WTC11 (cell line): ENCODE measurements around the gene CBX6. TPM values are rescaled to one million over a fixed set of nuclear protein-coding genes. Genes with fewer than 3 reads are reported as not detected.

Source experiments
- ATAC-seq: fragments of 200-7000 bp; cut with Tn5 transposase; 2 replicates; pipeline ENCODE4 v1.10.0; 2021; ENCODE audit warnings: mild to moderate bottlenecking, moderate library complexity
- CTCF ChIA-PET: fragments of 300-600 bp; sonication (Branson Sonifier 250); formaldehyde crosslinking; loops from one replicate; lab custom pipeline; 2021; ENCODE audit warnings: antibody characterized with exemption; lab: Charles Lee
- POLR2A ChIA-PET: fragments of 350-600 bp; sonication (Branson Sonifier 250); formaldehyde crosslinking; loops from one replicate; lab custom pipeline; 2021; ENCODE audit warnings: antibody characterized with exemption; lab: Charles Lee
- DNase-seq: peaks from one replicate; pipeline ENCODE4 v3.0.0; 2021; ENCODE audit warnings: low spot score
- H3K27ac Mint-ChIP-seq: 2 replicates; pipeline ENCODE4 v1.8.0; 2021; ENCODE audit warnings: mixed read lengths
- H3K27me3 Mint-ChIP-seq: 2 replicates; pipeline ENCODE4 v1.8.0; 2021; ENCODE audit warnings: low read depth, mild to moderate bottlenecking, moderate library complexity, mixed read lengths
- H3K36me3 Mint-ChIP-seq: 2 replicates; pipeline ENCODE4 v1.8.0; 2021; ENCODE audit warnings: mixed read lengths
- H3K4me1 Mint-ChIP-seq: 2 replicates; pipeline ENCODE4 v1.8.0; 2022; ENCODE audit warnings: mixed read lengths
- H3K4me3 Mint-ChIP-seq: 2 replicates; pipeline ENCODE4 v1.8.0; 2021; ENCODE audit warnings: mild to moderate bottlenecking, moderate library complexity, mixed read lengths
- H3K9me3 Mint-ChIP-seq: 2 replicates; pipeline ENCODE4 v1.8.0; 2021; ENCODE audit warnings: mixed read lengths
- ETV6 ChIP-seq: sonication (generic); formaldehyde crosslinking; IDR thresholded peaks from 2 replicates; pipeline ENCODE4 v1.8.1; 2022; ENCODE audit warnings: mild to moderate bottlenecking, missing genetic modification reagents
- IRF2 ChIP-seq: sonication (generic); formaldehyde crosslinking; IDR thresholded peaks from 2 replicates; pipeline ENCODE4 v1.8.0; 2022; ENCODE audit warnings: low read depth, missing genetic modification reagents, borderline replicate concordance
- KAT7 ChIP-seq: sonication (generic); formaldehyde crosslinking; IDR thresholded peaks from 2 replicates; pipeline ENCODE4 v1.8.1; 2023; ENCODE audit warnings: missing genetic modification reagents, mild to moderate bottlenecking, borderline replicate concordance
- MXD4 ChIP-seq: fragments of 250-450 bp; sonication (Bioruptor Pico); IDR thresholded peaks from 2 replicates; pipeline ENCODE4 v1.8.0; 2021; ENCODE audit warnings: mild to moderate bottlenecking, moderate library complexity, borderline replicate concordance
- NFE2L1 ChIP-seq: sonication (generic); formaldehyde crosslinking; IDR thresholded peaks from 2 replicates; pipeline ENCODE4 v1.8.1; 2023; ENCODE audit warnings: missing genetic modification reagents
- NR2C2 ChIP-seq: sonication (generic); formaldehyde crosslinking; IDR thresholded peaks from 2 replicates; pipeline ENCODE4 v1.8.0; 2022; ENCODE audit warnings: mild to moderate bottlenecking, missing genetic modification reagents
- SOX15 ChIP-seq: fragments of 250-450 bp; sonication (Bioruptor Pico); IDR thresholded peaks from 2 replicates; pipeline ENCODE4 v1.9.0; 2021; ENCODE audit warnings: mild to moderate bottlenecking
- TCF7 ChIP-seq: sonication (generic); formaldehyde crosslinking; IDR thresholded peaks from 2 replicates; pipeline ENCODE4 v1.8.0; 2022; ENCODE audit warnings: mild to moderate bottlenecking, low read depth, missing genetic modification reagents, moderate library complexity
- TEAD1 ChIP-seq: sonication (generic); formaldehyde crosslinking; IDR thresholded peaks from 2 replicates; pipeline ENCODE4 v1.8.0; 2022; ENCODE audit warnings: mild to moderate bottlenecking, missing genetic modification reagents
- TEAD4 ChIP-seq: sonication (generic); formaldehyde crosslinking; IDR thresholded peaks from 2 replicates; pipeline ENCODE4 v1.8.0; 2022; ENCODE audit warnings: mild to moderate bottlenecking, missing genetic modification reagents
- ZBTB21 ChIP-seq: sonication (generic); formaldehyde crosslinking; IDR thresholded peaks from 2 replicates; pipeline ENCODE4 v1.8.1; 2023; ENCODE audit warnings: mild to moderate bottlenecking, missing genetic modification reagents, borderline replicate concordance
- total RNA-seq: library from RNA; stranded (reverse); gene quantifications from 3 replicates; pipeline ENCODE4 v1.2.3, GENCODE V29; 2021
- TF ChIP-seq, protein P1 (sequence below): fragments of 250-450 bp; sonication (Bioruptor Pico); IDR thresholded peaks from 2 replicates; pipeline ENCODE4 v1.9.0; 2021; ENCODE audit warnings: mild to moderate bottlenecking
- TF ChIP-seq, protein P2 (sequence below): fragments of 200-600 bp; IDR thresholded peaks from 2 replicates; pipeline ENCODE4 v1.8.0; 2022; ENCODE audit warnings: antibody characterized with exemption
- TF ChIP-seq, protein P3 (sequence below): fragments of 250-450 bp; sonication (Bioruptor Pico); IDR thresholded peaks from 2 replicates; pipeline ENCODE4 v1.9.0; 2021; ENCODE audit warnings: mild to moderate bottlenecking, borderline replicate concordance
- TF ChIP-seq, protein P4 (sequence below): sonication (generic); formaldehyde crosslinking; IDR thresholded peaks from 2 replicates; pipeline ENCODE4 v1.8.0; 2023; ENCODE audit warnings: mild to moderate bottlenecking, missing genetic modification reagents
- TF ChIP-seq, protein P5 (sequence below): fragments of 250-450 bp; sonication (Bioruptor Pico); conservative IDR thresholded peaks from 2 replicates; pipeline ENCODE4 v1.9.0; 2021; ENCODE audit warnings: mild to moderate bottlenecking
- TF ChIP-seq, protein P6 (sequence below): sonication (generic); formaldehyde crosslinking; IDR thresholded peaks from 2 replicates; pipeline ENCODE4 v1.8.0; 2023; ENCODE audit warnings: missing genetic modification reagents

The CBX6 gene
- total RNA-seq, 1 experiment from 2014 or later: 27.0 TPM

DNA sequence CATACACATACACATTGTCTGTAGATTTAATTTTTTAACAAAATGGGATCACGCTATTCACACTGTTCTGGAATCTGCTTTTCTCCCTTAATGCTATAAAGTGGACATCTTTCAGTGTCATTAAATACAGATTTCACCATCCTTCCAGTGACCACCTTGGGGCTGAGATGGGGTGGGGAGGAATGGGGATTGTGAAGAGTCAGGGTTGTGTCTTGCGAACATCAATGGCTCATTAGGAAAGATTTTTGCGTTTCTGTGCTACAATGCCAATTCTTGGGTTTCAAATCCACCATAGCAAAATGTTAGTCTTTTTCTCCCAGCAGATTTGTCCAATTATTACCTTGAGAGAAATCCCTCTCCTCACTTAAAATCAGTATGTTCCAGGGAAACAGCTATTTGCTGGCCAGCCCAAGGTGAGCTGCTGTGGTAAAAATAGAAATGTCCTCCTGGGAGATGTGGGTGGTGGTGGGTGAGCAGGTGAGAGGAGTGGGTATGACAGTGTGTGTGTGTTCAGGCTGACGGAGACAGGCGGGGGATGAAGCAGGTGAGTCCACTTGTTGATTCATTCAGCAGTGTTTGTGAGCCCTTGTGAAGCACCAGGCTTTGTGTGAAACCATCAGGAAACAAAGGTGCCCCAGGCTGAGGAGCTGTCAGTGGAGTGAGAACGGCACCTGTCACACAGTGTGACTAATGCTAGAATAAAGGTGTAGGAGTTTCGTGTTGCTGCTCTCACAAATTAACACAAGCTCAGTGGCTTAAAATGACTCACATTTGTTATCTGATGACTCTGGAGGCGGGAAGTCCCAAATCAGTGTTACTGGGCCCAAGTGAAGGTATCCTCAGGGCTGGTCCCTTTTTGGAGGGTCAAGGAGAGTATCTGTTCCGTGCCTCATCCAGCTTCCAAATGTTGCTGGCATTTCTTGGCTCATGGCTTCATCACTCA, 1.7 kb upstream of the CBX6 start:
- Mint-ChIP-seq H3K9me3 (no peaks in the 10 kb centered on the region), H3K27me3 (peaks cover 13% of the 10 kb centered on the region), H3K36me3 (peaks cover 8% of the 10 kb centered on the region), H3K4me1 (peaks cover 46% of the 10 kb centered on the region), H3K4me3 (peak overlapping the region; percentile 93), H3K27ac (peak overlapping the region; percentile 51)
- ChIA-PET POLR2A (interaction anchor here (0.8 kb wide), 1 partner anchor 10 kb away, joined by 3 read pairs; no protein-coding TSS in a partner anchor), CTCF (interaction anchor here (0.6 to 2.0 kb wide), 3 partner anchors 105 to 340 kb away, joined by 3 to 7 read pairs (median 3); partner anchors contain the start of gene CBX7)
- DNase-seq (no peak), ATAC-seq (no peak)
- no peak for TF ChIP-seq TCF7 (CRISPR knock-in tag)
- TF ChIP-seq, protein P1, sequence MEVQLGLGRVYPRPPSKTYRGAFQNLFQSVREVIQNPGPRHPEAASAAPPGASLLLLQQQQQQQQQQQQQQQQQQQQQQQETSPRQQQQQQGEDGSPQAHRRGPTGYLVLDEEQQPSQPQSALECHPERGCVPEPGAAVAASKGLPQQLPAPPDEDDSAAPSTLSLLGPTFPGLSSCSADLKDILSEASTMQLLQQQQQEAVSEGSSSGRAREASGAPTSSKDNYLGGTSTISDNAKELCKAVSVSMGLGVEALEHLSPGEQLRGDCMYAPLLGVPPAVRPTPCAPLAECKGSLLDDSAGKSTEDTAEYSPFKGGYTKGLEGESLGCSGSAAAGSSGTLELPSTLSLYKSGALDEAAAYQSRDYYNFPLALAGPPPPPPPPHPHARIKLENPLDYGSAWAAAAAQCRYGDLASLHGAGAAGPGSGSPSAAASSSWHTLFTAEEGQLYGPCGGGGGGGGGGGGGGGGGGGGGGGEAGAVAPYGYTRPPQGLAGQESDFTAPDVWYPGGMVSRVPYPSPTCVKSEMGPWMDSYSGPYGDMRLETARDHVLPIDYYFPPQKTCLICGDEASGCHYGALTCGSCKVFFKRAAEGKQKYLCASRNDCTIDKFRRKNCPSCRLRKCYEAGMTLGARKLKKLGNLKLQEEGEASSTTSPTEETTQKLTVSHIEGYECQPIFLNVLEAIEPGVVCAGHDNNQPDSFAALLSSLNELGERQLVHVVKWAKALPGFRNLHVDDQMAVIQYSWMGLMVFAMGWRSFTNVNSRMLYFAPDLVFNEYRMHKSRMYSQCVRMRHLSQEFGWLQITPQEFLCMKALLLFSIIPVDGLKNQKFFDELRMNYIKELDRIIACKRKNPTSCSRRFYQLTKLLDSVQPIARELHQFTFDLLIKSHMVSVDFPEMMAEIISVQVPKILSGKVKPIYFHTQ (CRISPR knock-in tag): no peak
- no peak for TF ChIP-seq TEAD4 (CRISPR knock-in tag)
- no peak for TF ChIP-seq MXD4 (CRISPR knock-in tag)
- TF ChIP-seq, protein P2, sequence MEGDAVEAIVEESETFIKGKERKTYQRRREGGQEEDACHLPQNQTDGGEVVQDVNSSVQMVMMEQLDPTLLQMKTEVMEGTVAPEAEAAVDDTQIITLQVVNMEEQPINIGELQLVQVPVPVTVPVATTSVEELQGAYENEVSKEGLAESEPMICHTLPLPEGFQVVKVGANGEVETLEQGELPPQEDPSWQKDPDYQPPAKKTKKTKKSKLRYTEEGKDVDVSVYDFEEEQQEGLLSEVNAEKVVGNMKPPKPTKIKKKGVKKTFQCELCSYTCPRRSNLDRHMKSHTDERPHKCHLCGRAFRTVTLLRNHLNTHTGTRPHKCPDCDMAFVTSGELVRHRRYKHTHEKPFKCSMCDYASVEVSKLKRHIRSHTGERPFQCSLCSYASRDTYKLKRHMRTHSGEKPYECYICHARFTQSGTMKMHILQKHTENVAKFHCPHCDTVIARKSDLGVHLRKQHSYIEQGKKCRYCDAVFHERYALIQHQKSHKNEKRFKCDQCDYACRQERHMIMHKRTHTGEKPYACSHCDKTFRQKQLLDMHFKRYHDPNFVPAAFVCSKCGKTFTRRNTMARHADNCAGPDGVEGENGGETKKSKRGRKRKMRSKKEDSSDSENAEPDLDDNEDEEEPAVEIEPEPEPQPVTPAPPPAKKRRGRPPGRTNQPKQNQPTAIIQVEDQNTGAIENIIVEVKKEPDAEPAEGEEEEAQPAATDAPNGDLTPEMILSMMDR: no peak
- TF ChIP-seq NFE2L1 (CRISPR knock-in tag): no peak
- no peak for TF ChIP-seq KAT7 (CRISPR knock-in tag)
- TF ChIP-seq, protein P3, sequence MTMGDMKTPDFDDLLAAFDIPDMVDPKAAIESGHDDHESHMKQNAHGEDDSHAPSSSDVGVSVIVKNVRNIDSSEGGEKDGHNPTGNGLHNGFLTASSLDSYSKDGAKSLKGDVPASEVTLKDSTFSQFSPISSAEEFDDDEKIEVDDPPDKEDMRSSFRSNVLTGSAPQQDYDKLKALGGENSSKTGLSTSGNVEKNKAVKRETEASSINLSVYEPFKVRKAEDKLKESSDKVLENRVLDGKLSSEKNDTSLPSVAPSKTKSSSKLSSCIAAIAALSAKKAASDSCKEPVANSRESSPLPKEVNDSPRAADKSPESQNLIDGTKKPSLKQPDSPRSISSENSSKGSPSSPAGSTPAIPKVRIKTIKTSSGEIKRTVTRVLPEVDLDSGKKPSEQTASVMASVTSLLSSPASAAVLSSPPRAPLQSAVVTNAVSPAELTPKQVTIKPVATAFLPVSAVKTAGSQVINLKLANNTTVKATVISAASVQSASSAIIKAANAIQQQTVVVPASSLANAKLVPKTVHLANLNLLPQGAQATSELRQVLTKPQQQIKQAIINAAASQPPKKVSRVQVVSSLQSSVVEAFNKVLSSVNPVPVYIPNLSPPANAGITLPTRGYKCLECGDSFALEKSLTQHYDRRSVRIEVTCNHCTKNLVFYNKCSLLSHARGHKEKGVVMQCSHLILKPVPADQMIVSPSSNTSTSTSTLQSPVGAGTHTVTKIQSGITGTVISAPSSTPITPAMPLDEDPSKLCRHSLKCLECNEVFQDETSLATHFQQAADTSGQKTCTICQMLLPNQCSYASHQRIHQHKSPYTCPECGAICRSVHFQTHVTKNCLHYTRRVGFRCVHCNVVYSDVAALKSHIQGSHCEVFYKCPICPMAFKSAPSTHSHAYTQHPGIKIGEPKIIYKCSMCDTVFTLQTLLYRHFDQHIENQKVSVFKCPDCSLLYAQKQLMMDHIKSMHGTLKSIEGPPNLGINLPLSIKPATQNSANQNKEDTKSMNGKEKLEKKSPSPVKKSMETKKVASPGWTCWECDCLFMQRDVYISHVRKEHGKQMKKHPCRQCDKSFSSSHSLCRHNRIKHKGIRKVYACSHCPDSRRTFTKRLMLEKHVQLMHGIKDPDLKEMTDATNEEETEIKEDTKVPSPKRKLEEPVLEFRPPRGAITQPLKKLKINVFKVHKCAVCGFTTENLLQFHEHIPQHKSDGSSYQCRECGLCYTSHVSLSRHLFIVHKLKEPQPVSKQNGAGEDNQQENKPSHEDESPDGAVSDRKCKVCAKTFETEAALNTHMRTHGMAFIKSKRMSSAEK (CRISPR knock-in tag): no peak
- no peak for TF ChIP-seq IRF2
- no peak for TF ChIP-seq NR2C2
- no peak for TF ChIP-seq SOX15 (CRISPR knock-in tag)
- TF ChIP-seq ZBTB21 (CRISPR knock-in tag): no peak

DNA sequence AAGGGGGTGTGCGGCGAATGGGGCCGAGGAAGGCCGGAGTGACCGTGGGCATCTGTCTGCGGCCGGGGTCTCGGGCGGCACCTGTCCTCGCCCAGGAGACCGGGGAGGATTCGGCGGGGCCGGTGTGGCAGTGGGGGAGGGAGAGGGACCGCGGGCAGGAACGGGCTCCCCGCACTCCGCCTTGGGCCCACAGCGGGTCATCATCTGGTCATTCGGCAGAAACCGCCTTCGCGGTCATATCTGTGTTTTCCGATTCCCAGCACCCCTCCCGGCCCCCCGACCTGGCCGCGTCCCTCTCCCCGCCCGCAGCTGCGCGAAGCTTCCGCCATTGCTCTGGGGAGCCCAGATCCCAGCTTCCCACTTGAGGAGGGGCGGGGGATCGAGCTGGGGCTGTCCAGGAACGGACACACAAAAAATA, 824 bp upstream of the CBX6 start:
- H3K36me3 Mint-ChIP-seq: peaks cover 13% of the 10 kb centered on the region
- H3K27me3 Mint-ChIP-seq: peaks cover 7% of the 10 kb centered on the region
- ATAC-seq: peak; percentile 15
- H3K27ac Mint-ChIP-seq: peak overlapping the region; percentile 96
- DNase-seq: peak; percentile 66
- peak overlapping the region; percentile 93 for H3K4me3 Mint-ChIP-seq
- H3K9me3 Mint-ChIP-seq: no peaks in the 10 kb centered on the region
- ChIA-PET CTCF (interaction anchor here (1.3 to 3.7 kb wide), 3 partner anchors 104 to 279 kb away, joined by 3 to 13 read pairs (median 7); partner anchors contain the start of gene CBX7), POLR2A (interaction anchor here (0.8 kb wide), 1 partner anchor 9 kb away, joined by 3 read pairs; no protein-coding TSS in a partner anchor)
- H3K4me1 Mint-ChIP-seq: peaks cover 46% of the 10 kb centered on the region
- TF ChIP-seq TEAD1 (no peak), ETV6 (CRISPR knock-in tag) (0 out of 2 replicates have a peak, but pooled peaks have one; percentile 47)
- TF ChIP-seq, protein P4, sequence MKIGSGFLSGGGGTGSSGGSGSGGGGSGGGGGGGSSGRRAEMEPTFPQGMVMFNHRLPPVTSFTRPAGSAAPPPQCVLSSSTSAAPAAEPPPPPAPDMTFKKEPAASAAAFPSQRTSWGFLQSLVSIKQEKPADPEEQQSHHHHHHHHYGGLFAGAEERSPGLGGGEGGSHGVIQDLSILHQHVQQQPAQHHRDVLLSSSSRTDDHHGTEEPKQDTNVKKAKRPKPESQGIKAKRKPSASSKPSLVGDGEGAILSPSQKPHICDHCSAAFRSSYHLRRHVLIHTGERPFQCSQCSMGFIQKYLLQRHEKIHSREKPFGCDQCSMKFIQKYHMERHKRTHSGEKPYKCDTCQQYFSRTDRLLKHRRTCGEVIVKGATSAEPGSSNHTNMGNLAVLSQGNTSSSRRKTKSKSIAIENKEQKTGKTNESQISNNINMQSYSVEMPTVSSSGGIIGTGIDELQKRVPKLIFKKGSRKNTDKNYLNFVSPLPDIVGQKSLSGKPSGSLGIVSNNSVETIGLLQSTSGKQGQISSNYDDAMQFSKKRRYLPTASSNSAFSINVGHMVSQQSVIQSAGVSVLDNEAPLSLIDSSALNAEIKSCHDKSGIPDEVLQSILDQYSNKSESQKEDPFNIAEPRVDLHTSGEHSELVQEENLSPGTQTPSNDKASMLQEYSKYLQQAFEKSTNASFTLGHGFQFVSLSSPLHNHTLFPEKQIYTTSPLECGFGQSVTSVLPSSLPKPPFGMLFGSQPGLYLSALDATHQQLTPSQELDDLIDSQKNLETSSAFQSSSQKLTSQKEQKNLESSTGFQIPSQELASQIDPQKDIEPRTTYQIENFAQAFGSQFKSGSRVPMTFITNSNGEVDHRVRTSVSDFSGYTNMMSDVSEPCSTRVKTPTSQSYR (CRISPR knock-in tag): 0 out of 2 replicates have a peak, but pooled peaks have one; percentile 53
- TF ChIP-seq, protein P5, sequence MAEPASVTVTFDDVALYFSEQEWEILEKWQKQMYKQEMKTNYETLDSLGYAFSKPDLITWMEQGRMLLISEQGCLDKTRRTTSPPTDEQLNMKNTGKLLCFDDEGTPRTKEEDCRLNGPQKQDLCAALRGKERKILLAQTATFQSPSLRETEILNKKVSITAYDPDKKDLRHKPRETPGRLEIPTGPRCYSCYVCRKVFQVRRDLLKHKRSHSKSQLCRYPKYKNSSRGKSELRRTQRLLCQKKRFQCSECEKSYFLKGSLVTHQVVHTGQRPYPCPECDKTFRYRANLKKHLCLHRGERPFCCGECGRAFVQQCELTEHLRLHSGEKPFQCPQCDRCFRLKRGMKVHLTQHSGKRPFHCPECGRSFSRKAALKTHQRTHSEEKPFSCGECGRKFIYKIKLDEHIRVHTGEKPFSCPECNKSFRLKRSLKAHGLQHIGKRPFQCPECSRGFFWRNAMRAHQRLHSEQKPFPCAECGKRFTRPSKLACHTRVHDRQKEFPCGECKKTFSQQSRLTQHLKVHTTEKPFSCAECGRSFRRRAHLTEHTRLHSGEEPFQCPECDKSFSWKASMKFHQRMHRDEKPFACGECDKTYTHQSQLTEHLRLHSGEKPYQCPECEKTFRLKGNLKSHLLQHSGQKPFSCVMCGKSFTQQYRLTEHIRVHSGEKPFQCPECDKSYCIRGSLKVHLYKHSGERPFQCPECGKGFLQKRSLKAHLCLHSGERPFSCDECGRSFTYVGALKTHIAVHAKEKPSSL (CRISPR knock-in tag): no peak
- TF ChIP-seq, protein P6, sequence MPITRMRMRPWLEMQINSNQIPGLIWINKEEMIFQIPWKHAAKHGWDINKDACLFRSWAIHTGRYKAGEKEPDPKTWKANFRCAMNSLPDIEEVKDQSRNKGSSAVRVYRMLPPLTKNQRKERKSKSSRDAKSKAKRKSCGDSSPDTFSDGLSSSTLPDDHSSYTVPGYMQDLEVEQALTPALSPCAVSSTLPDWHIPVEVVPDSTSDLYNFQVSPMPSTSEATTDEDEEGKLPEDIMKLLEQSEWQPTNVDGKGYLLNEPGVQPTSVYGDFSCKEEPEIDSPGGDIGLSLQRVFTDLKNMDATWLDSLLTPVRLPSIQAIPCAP: no peak
